ENCODE measurements around the gene SRRM3.

- no peak for TF ChIP-seq CTCF (IDR thresholded peaks at IDR 0.05 in 2 of 3, conservative IDR thresholded peaks at IDR 0.05 in 1 of 3; ENCODE audit: borderline replicate concordance in 1 of 3, insufficient read depth in 1 of 3, low read depth in 2 of 3, low read length in 2 of 3)
- no peak for TF ChIP-seq JUND (IDR thresholded peaks at IDR 0.05)
- TF ChIP-seq EZH2 (IDR thresholded peaks at IDR 0.05): no peak
- no peak for TF ChIP-seq EGR1 (IDR thresholded peaks at IDR 0.05; ENCODE audit: low read depth)
Observed at GRCh38 chr7:76225951-76226350, 24.3 kb downstream of the SRRM3 start.

Data from HCT116 (cell line).